Dermis microvascular lymphatic vessel endothelial cell (primary cell): ENCODE data around the gene RASGRP1. TPM values are rescaled to one million over a fixed set of nuclear protein-coding genes. Genes with fewer than 3 reads are reported as not detected.

Source experiments
- DNase-seq, 2 donors: peaks; one replicate each; pipeline versions ENCODE4 v3.0.0 to v3.0.0-alpha.2; 2010; ENCODE audit warnings: low read depth in 2 of 2
- total RNA-seq: library from RNA; depleted of rRNA; stranded (reverse); fragments of >200 nt; gene quantifications from 2 replicates; pipeline ENCODE4 v1.2.1, GENCODE V29; 2014

RASGRP1 gene
- total RNA-seq, 1 donor from 2014 or later = 0.26 TPM

GRCh38 chr15:38576261-38576660 is 11.6 kb upstream of the RASGRP1 start:
- DNase-seq = no peak

- DNase-seq = no peak
Measured at GRCh38 chr15:38565287-38565670, 665 bp upstream of the RASGRP1 start.

GRCh38 chr15:38563723-38564519 is 693 bp downstream of the RASGRP1 start:
- DNase-seq = peak; percentile 9 to 54

- DNase-seq = no peak
Measured at GRCh38 chr15:38562278-38562677, 2.3 kb downstream of the RASGRP1 start.

- DNase-seq = no peak
Measured at GRCh38 chr15:38560456-38560926, 4.1 kb downstream of the RASGRP1 start.

- no peak for DNase-seq
Measured at GRCh38 chr15:38559636-38560307, 4.8 kb downstream of the RASGRP1 start.

- no peak for DNase-seq
Measured at GRCh38 chr15:38559131-38559530, 5.5 kb downstream of the RASGRP1 start.

- no peak for DNase-seq
Measured at GRCh38 chr15:38558372-38559059, 6.1 kb downstream of the RASGRP1 start.

GRCh38 chr15:38557921-38558320 is 6.7 kb downstream of the RASGRP1 start:
- DNase-seq = no peak

GRCh38 chr15:38555686-38556334 is 8.8 kb downstream of the RASGRP1 start:
- no peak for DNase-seq

- DNase-seq = no peak
Measured at GRCh38 chr15:38554354-38554753, 10.3 kb downstream of the RASGRP1 start.

- DNase-seq = no peak
Measured at GRCh38 chr15:38553071-38553470, 11.5 kb downstream of the RASGRP1 start.

GRCh38 chr15:38551720-38552648 is 12.6 kb downstream of the RASGRP1 start:
- no peak for DNase-seq

GRCh38 chr15:38549222-38549621 is 15.4 kb downstream of the RASGRP1 start:
- no peak for DNase-seq

GRCh38 chr15:38547255-38547997 is 17.2 kb downstream of the RASGRP1 start:
- no peak for DNase-seq

- DNase-seq = no peak
Measured at GRCh38 chr15:38545179-38545578, 19.4 kb downstream of the RASGRP1 start.

GRCh38 chr15:38541026-38541425 is 23.6 kb downstream of the RASGRP1 start:
- no peak for DNase-seq

GRCh38 chr15:38540510-38540909 is 24.1 kb downstream of the RASGRP1 start:
- DNase-seq = no peak

- no peak for DNase-seq
Measured at GRCh38 chr15:38539008-38539343, 25.6 kb downstream of the RASGRP1 start.
